HepG2 (cell line): ENCODE data around the gene C1GALT1. TPM values are rescaled to one million over a fixed set of nuclear protein-coding genes. Genes with fewer than 3 reads are reported as not detected.

Source experiments
- ATAC-seq: fragments of 200-7000 bp; cut with Tn5 transposase; 3 replicates; pipeline ENCODE4 v1.9.1; 2020; ENCODE audit warnings: mild to moderate bottlenecking, moderate library complexity
- BruUV-seq: library from RNA; stranded (reverse); fragments of 400-500 nt; replicated peaks from 2 replicates; lab custom pipeline; 2021; lab: Mats Ljungman, UMichigan
- CTCF ChIA-PET: fragments of 300-600 bp; formaldehyde crosslinking; extraction: SDS; loops from one replicate; lab custom pipeline; 2021; ENCODE audit warnings: low total read pairs, inconsistent platforms, low intra/inter-chr PET ratio; lab: Yijun Ruan, JAX
- POLR2A ChIA-PET: fragments of 350-600 bp; sonication (Branson Sonifier 250); formaldehyde crosslinking; loops from one replicate; lab custom pipeline; 2020; ENCODE audit warnings: antibody characterized with exemption, inconsistent platforms; lab: Yijun Ruan, JAX
- DNase-seq: peaks from one replicate; pipeline ENCODE4 v3.0.0-alpha.2; 2015; ENCODE audit warnings: low spot score
- FAIRE-seq: peaks from 3 replicates; lab custom pipeline; 2011; peaks lifted over from hg19 to GRCh38; lab: Jason Lieb, UNC
- H2AFZ ChIP-seq: one replicate; pipeline ENCODE4 v1.6.1; 2011; ENCODE audit warnings: low read length, inconsistent platforms
- H3K27ac ChIP-seq: fragments of 300-600 bp; 3 replicates; pipeline ENCODE4 v1.8.0; 2011; ENCODE audit warnings: mixed run types, mild to moderate bottlenecking, mixed read lengths, low read length, inconsistent platforms; ENCODE audit not compliant: insufficient read depth; ENCODE audit errors: extremely low read length
- H3K27me3 ChIP-seq, 2 experiments: fragments of 200-600 bp in 1 of 2; 2 replicates in 1 of 2; 3 replicates in 1 of 2; pipeline versions ENCODE4 v1.6.0 to v1.8.0; 2011; ENCODE audit warnings: low read length in 2 of 2, mild to moderate bottlenecking in 2 of 2, moderate library complexity in 2 of 2, inconsistent platforms in 1 of 2; ENCODE audit not compliant: insufficient read depth in 2 of 2, control insufficient read depth in 1 of 2
- H3K36me3 ChIP-seq, 2 experiments: fragments of 200-600 bp in 1 of 2; replicated peaks in 1 of 2; 2 replicates in 1 of 2; 3 replicates in 1 of 2; pipeline versions ENCODE4 v1.5.1 to v1.8.0; 2011; ENCODE audit warnings: low read length in 2 of 2, inconsistent platforms in 1 of 2; ENCODE audit not compliant: insufficient read depth in 2 of 2, control insufficient read depth in 1 of 2
- H3K4me1 ChIP-seq: 2 replicates; pipeline ENCODE4 v1.5.1; 2012; ENCODE audit warnings: low read length, inconsistent platforms; ENCODE audit not compliant: insufficient read depth
- H3K4me2 ChIP-seq: 2 replicates; pipeline ENCODE4 v1.6.0; 2011; ENCODE audit warnings: low read depth, low read length, inconsistent platforms
- H3K4me3 ChIP-seq, 3 experiments: fragments of 200-600 bp in 1 of 3; sonication (generic), shearing (Covaris generic) in 1 of 3; replicated peaks in 1 of 3; 2 replicates each; pipeline ENCODE4 v1.5.1; 2011 to 2016; ENCODE audit warnings: low read length in 3 of 3, inconsistent platforms in 2 of 3, low read depth in 2 of 3, mild to moderate bottlenecking in 2 of 3, control low read depth in 1 of 3, mixed read lengths in 1 of 3; ENCODE audit not compliant: insufficient read depth in 1 of 3
- H3K79me2 ChIP-seq: one replicate; pipeline ENCODE4 v1.6.1; 2011; ENCODE audit warnings: low read length, inconsistent platforms; ENCODE audit not compliant: insufficient read depth
- H3K9ac ChIP-seq: 2 replicates; pipeline ENCODE4 v1.6.0; 2011; ENCODE audit warnings: mild to moderate bottlenecking, low read depth, low read length, inconsistent platforms; ENCODE audit not compliant: insufficient read depth
- H3K9me3 ChIP-seq: 2 replicates; pipeline ENCODE4 v1.5.1; 2012; ENCODE audit warnings: mild to moderate bottlenecking, low read length
- H4K20me1 ChIP-seq: 2 replicates; pipeline ENCODE4 v1.6.0; 2011; ENCODE audit warnings: inconsistent platforms, mild to moderate bottlenecking, low read length, moderate library complexity; ENCODE audit not compliant: insufficient read depth
- HMG20B ChIP-seq: conservative IDR thresholded peaks from 2 replicates; pipeline ENCODE4 v1.6.1; 2016; ENCODE audit warnings: missing genetic modification reagents, missing compliant biosample characterization
- JUND ChIP-seq: sonication (generic); formaldehyde crosslinking; IDR thresholded peaks from 2 replicates; pipeline ENCODE4 v1.8.0; 2022; ENCODE audit warnings: mild to moderate bottlenecking, missing genetic modification reagents
- NFIB ChIP-seq: sonication (generic); formaldehyde crosslinking; IDR thresholded peaks from 2 replicates; pipeline ENCODE4 v1.9.0; 2021; ENCODE audit warnings: missing genetic modification reagents, mild to moderate bottlenecking, borderline replicate concordance
- RARG ChIP-seq: sonication (generic); formaldehyde crosslinking; IDR thresholded peaks from 2 replicates; pipeline ENCODE4 v1.4.0; 2020; ENCODE audit warnings: low read depth, mild to moderate bottlenecking, missing genetic modification reagents
- RBM22 ChIP-seq: fragments of 200-400 bp; formaldehyde crosslinking; optimal IDR thresholded peaks from 2 replicates; pipeline ENCODE3; 2017; ENCODE audit warnings: mild to moderate bottlenecking, low read length, moderate library complexity
- SIX1 ChIP-seq: sonication (generic); formaldehyde crosslinking; IDR thresholded peaks from 2 replicates; pipeline ENCODE4 v1.4.0; 2020; ENCODE audit warnings: missing genetic modification reagents, borderline replicate concordance
- SRY ChIP-seq: sonication (generic); formaldehyde crosslinking; IDR thresholded peaks from 2 replicates; pipeline ENCODE4 v1.8.0; 2022; ENCODE audit warnings: mild to moderate bottlenecking, missing genetic modification reagents
- UBTF ChIP-seq: sonication (generic); formaldehyde crosslinking; IDR thresholded peaks from 2 replicates; pipeline ENCODE4 v1.4.0; 2020; ENCODE audit warnings: mild to moderate bottlenecking, missing genetic modification reagents
- ZFY ChIP-seq: sonication (generic); formaldehyde crosslinking; IDR thresholded peaks from 2 replicates; pipeline ENCODE4 v1.4.0; 2020; ENCODE audit warnings: missing genetic modification reagents
- ZNF230 ChIP-seq: sonication (generic); formaldehyde crosslinking; IDR thresholded peaks from 2 replicates; pipeline ENCODE4 v1.4.0; 2020; ENCODE audit warnings: mild to moderate bottlenecking, missing genetic modification reagents
- ZNF512B ChIP-seq: sonication (generic); formaldehyde crosslinking; IDR thresholded peaks from 2 replicates; pipeline ENCODE4 v1.5.1; 2020; ENCODE audit warnings: missing genetic modification reagents, mild to moderate bottlenecking, borderline replicate concordance
- ZNF556 ChIP-seq: sonication (generic); formaldehyde crosslinking; IDR thresholded peaks from 2 replicates; pipeline ENCODE4 v1.4.0; 2020; ENCODE audit warnings: mild to moderate bottlenecking, missing genetic modification reagents, borderline replicate concordance
- ZNF557 ChIP-seq: sonication (generic); formaldehyde crosslinking; IDR thresholded peaks from 2 replicates; pipeline ENCODE4 v1.4.0; 2020; ENCODE audit warnings: missing genetic modification reagents
- ZNF747 ChIP-seq: sonication (generic); formaldehyde crosslinking; IDR thresholded peaks from 2 replicates; pipeline ENCODE4 v1.8.1; 2023; ENCODE audit warnings: missing genetic modification reagents, mild to moderate bottlenecking, borderline replicate concordance
- whole genome bisulfite sequencing: methylation state at CpG from one replicate; pipeline ENCODE4 v1.1.6; 2017; ENCODE audit warnings: low lambda C conversion rate; 5-methylcytosine and 5-hydroxymethylcytosine counted together
- in situ Hi-C: cut with HindIII; loops from 2 replicates; pipeline ENCODE4 v1.10.0; 2017; ENCODE audit warnings: low pct_unique_long_range_greater_than_20kb; ENCODE audit not compliant: extremely low pct_ligation_motif_present
- intact Hi-C: fragments of 100-400 bp; cut with micrococcal nuclease; formaldehyde crosslinking; loops from one replicate; pipeline ENCODE4 v1.10.0; 2022; ENCODE audit not compliant: unreplicated experiment
- polyA plus RNA-seq, 8 experiments: library from polyadenylated mRNA; depleted of rRNA in 3 of 8; stranded (reverse) in 7 of 8; unstranded in 1 of 8; fragments of >200 nt; fragmentation: Illumina TruSeq in 4 of 8; extraction: Trizol in 4 of 8; gene quantifications; 2 replicates each; pipeline versions ENCODE4 v1.2.1 to v1.2.3, GENCODE V29; 2011 to 2016; ENCODE audit warnings: low read depth in 4 of 8, missing spikeins in 1 of 8, mixed read lengths in 1 of 8; ENCODE audit not compliant: insufficient read depth in 1 of 8
- total RNA-seq, 5 experiments: library from RNA; depleted of rRNA; stranded (reverse); fragments of >200 nt; fragmentation: Illumina TruSeq; extraction: Trizol; gene quantifications; 2 replicates each; pipeline ENCODE4 v1.2.3, GENCODE V29; 2016; ENCODE audit warnings: low read depth in 1 of 5
- TF ChIP-seq, protein P1 (sequence below): sonication (generic); formaldehyde crosslinking; IDR thresholded peaks from 2 replicates; pipeline ENCODE4 v1.8.0; 2022; ENCODE audit warnings: missing genetic modification reagents, mild to moderate bottlenecking, borderline replicate concordance

Gene C1GALT1
- total and polyA plus RNA-seq, 2 of the 13 experiments (the other 11 are each of a cell fraction or from before 2014, with no cell fraction given) = 57.1 to 65.9 TPM

GRCh38 chr7:7191137-7191536 lies 8.8 kb downstream of the C1GALT1 start:
- POLR2A ChIA-PET = interaction anchor here (0.8 kb wide), 1 partner anchor 13 kb away, joined by 3 read pairs; no protein-coding TSS in a partner anchor

More at GRCh38 chr7:7191137-7191536, 8.8 kb downstream of the C1GALT1 start:
- H4K20me1 ChIP-seq = peaks cover 57% of the 10 kb centered on the region
- H3K36me3 ChIP-seq = peaks cover 0 to 8% of the 10 kb centered on the region in 2 experiments; a peak in 3 of 5 replicates
- no peak for TF ChIP-seq JUND (CRISPR knock-in tag)
- no peak for TF ChIP-seq SIX1
- TF ChIP-seq ZNF747 (CRISPR knock-in tag) = no peak
- TF ChIP-seq RARG = no peak
- no peak for TF ChIP-seq ZFY (CRISPR knock-in tag)
- no peak for TF ChIP-seq ZNF557 (CRISPR knock-in tag)
- no peak for TF ChIP-seq NFIB (CRISPR knock-in tag)
- TF ChIP-seq HMG20B (CRISPR knock-in tag) = no peak
- no peak for TF ChIP-seq ZNF230 (CRISPR knock-in tag)
- no peak for TF ChIP-seq UBTF
- TF ChIP-seq, protein P1, sequence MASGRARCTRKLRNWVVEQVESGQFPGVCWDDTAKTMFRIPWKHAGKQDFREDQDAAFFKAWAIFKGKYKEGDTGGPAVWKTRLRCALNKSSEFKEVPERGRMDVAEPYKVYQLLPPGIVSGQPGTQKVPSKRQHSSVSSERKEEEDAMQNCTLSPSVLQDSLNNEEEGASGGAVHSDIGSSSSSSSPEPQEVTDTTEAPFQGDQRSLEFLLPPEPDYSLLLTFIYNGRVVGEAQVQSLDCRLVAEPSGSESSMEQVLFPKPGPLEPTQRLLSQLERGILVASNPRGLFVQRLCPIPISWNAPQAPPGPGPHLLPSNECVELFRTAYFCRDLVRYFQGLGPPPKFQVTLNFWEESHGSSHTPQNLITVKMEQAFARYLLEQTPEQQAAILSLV (CRISPR knock-in tag) = no peak
- TF ChIP-seq RBM22 = no peak
- no peak for TF ChIP-seq SRY (CRISPR knock-in tag)
- TF ChIP-seq ZNF512B = no peak
- TF ChIP-seq ZNF556 (CRISPR knock-in tag) = no peak
- TF ChIP-seq, all 625 proteins: peak for 0
- Histone ChIP-seq H2AFZ (no peak overlapping the region), H3K4me3 (no peak overlapping the region), H3K79me2 (peaks cover 98% of the 10 kb centered on the region), H3K27me3 (no peaks in the 10 kb centered on the region), H3K4me2 (no peak overlapping the region), H3K27ac (no peak overlapping the region), H3K4me1 (peaks cover 88% of the 10 kb centered on the region), H3K9ac (no peak overlapping the region), H3K9me3 (peaks cover 4% of the 10 kb centered on the region; the same call in 1 of the 2 replicates)
- no peak for DNase-seq
- no peak for ATAC-seq
- in situ Hi-C loops = no loop called here
- intact Hi-C loops = no loop called here
- BruUV-seq = no TSS peak
- no peak for FAIRE-seq
- 93% methylated on average over 1 of the region's 1 CpG for WGBS
- CTCF ChIA-PET = no interaction called here
